Heart left ventricle (tissue), 16 donors: ENCODE results near the gene GNG10. TPM values are rescaled to one million over a fixed set of nuclear protein-coding genes. Genes with fewer than 3 reads are reported as not detected.

ENCODE experiments used
- ATAC-seq, 4 donors: fragments of 200-7000 bp; cut with Tn5 transposase; one replicate each; pipeline ENCODE4 v1.9.1; 2020 to 2022; ENCODE audit warnings: moderate library complexity in 4 of 4, mild to moderate bottlenecking in 3 of 4, moderate number of reproducible peaks in 1 of 4
- DNase-seq, 5 donors: peaks; one replicate each; pipeline ENCODE4 v3.0.0-alpha.2; 2020
- H3K27ac ChIP-seq, 12 donors: fragments of 200-600 bp; sonication (generic) in 4 of 12; one replicate each; pipeline versions ENCODE4 v1.5.0 to v1.8.0; 2016 to 2022; ENCODE audit warnings: mild to moderate bottlenecking in 2 of 12
- H3K27me3 ChIP-seq, 9 donors: fragments of 200-600 bp; sonication (generic) in 2 of 9; one replicate each; pipeline versions ENCODE4 v1.5.1 to v1.8.0; 2016 to 2022; ENCODE audit warnings: mild to moderate bottlenecking in 3 of 9
- H3K36me3 ChIP-seq, 9 donors: fragments of 200-600 bp; sonication (generic) in 2 of 9; one replicate each; pipeline versions ENCODE4 v1.5.0 to v1.8.0; 2018 to 2022; ENCODE audit warnings: mild to moderate bottlenecking in 2 of 9
- H3K4me1 ChIP-seq, 12 donors: fragments of 200-600 bp; sonication (generic) in 4 of 12; one replicate each; pipeline versions ENCODE4 v1.5.0 to v1.8.0; 2016 to 2022; ENCODE audit warnings: mild to moderate bottlenecking in 3 of 12
- H3K4me3 ChIP-seq, 12 donors: fragments of 200-600 bp; sonication (generic) in 4 of 12; one replicate each; pipeline versions ENCODE4 v1.5.0 to v1.8.0; 2017 to 2022; ENCODE audit warnings: mild to moderate bottlenecking in 9 of 12, moderate library complexity in 4 of 12
- H3K9me3 ChIP-seq, 12 donors: fragments of 200-600 bp; sonication (generic) in 4 of 12; one replicate each; pipeline versions ENCODE4 v1.5.0 to v1.8.0; 2016 to 2022; ENCODE audit warnings: mild to moderate bottlenecking in 1 of 12
- CTCF ChIP-seq, 12 donors: fragments of 200-600 bp; sonication (generic) in 4 of 12; IDR thresholded peaks; one replicate each; pipeline versions ENCODE4 v1.5.0 to v1.8.0; 2018 to 2022; ENCODE audit warnings: antibody characterized with exemption in 12 of 12, mild to moderate bottlenecking in 5 of 12
- POLR2A ChIP-seq, 2 donors: fragments of 450-650 bp; IDR thresholded peaks; one replicate each; pipeline ENCODE4 v1.6.1; 2017; ENCODE audit warnings: antibody characterized with exemption in 2 of 2, mild to moderate bottlenecking in 2 of 2, moderate library complexity in 2 of 2
- WGBS, 4 donors: extraction: QIAGEN DNeasy Blood & Tissue Kit in 2 of 4; methylation state at CpG; one replicate each; pipeline versions ENCODE4 v1.1.5 to v1.1.7; 2013 to 2018; 5-methylcytosine and 5-hydroxymethylcytosine counted together
- intact Hi-C, 10 donors: fragments of 100-400 bp; cut with DNase I; formaldehyde crosslinking; loops; one replicate each; pipeline versions ENCODE4 v1.11.1 to v1.14.2; 2022
- polyA plus RNA-seq, 2 donors: library from polyadenylated mRNA; stranded (reverse); fragments of 200-250 nt; gene quantifications; one replicate each; pipeline ENCODE4 v1.2.3, GENCODE V29; 2013
- total RNA-seq, 9 donors: library from RNA; depleted of rRNA in 2 of 9; stranded (reverse); fragments of >200 nt in 2 of 9; fragmentation: NEBNext Ultra II Directional in 3 of 9; extraction: Animal tissue kit (Norgen Biotek cat#: 25700) in 3 of 9; gene quantifications; one replicate each; pipeline versions ENCODE4 v1.1.0 to v1.2.4, GENCODE V29; 2016 to 2023
- donor health status: ischemic (EF 13 %, LVEDD 7.1; RV severe dilation, severe dysfunction).
- donor health status: healthy with polysubstance abuse.
- donor health status: DM: no; HTN: yes; CAD: no.
- donor health status: DM: no; HTN: no; CAD: no.
- donor health status: ischemic (EF 25% LVEDD 6.9; RV normal size, moderate dysfunction).
- donor health status: ischemic (EF 25% LVEDD 5.7; RV mildly dilated, moderate dysfunction).
- donor health status: healthy.
- donor health status: DM: yes; HTN: yes; CAD: no.
- donor health status: ischemic (EF 35%, LVEDD 5.7; RV mildly dilated, moderate dysfunction).
- donor health status: nonischemic (EF 11% LVEDD 7.7; RV severe dilation, severe dysfunction).
- donor health status: DM: yes; HTN: yes; CAD: no.
- donor health status: PGD.
- donor health status: ischemic (EF 29% LVEDD 5.4; RV normal size, mild dysfunction).
- donor health status: nonischemic (EF 23%, LVEDD 6.1; RV moderate dilation, normal function).

The GNG10 gene
- total and polyA plus RNA-seq, 11 donors = 23.9 to 51.5 (median 31.3) TPM

GRCh38 chr9:111678293-111678692 is 16.9 kb downstream of the GNG10 start:
- Histone ChIP-seq H3K27ac (no peak overlapping the region), H3K36me3 (peaks cover 0 to 35% (median 10%) of the 10 kb centered on the region in 9 donors), H3K27me3 (no peaks in the 10 kb centered on the region), H3K9me3 (no peaks in the 10 kb centered on the region), H3K4me1 (no peaks in the 10 kb centered on the region), H3K4me3 (no peak overlapping the region)
- WGBS, 4 donors = 96 to 98% (median 97%) methylated on average over 5 of the region's 5 CpGs
- DNase-seq (no peak), ATAC-seq (no peak)
- intact Hi-C loops = no loop called here
- TF ChIP-seq CTCF (IDR thresholded peaks at IDR 0.05) (no peak), POLR2A (IDR thresholded peaks at IDR 0.05) (no peak)

GRCh38 chr9:111679199-111679598 is 17.8 kb downstream of the GNG10 start:
- Histone ChIP-seq H3K4me1 (peaks cover 0 to 6% (median 0%) of the 10 kb centered on the region in 12 donors), H3K36me3 (peaks cover 0 to 35% (median 10%) of the 10 kb centered on the region in 9 donors)

GRCh38 chr9:111683392-111683791 is 22.0 kb downstream of the GNG10 start:
- Histone ChIP-seq H3K27ac (peak overlapping the region in 1 of 12 donors; percentile 46), H3K9me3 (no peaks in the 10 kb centered on the region), H3K27me3 (no peaks in the 10 kb centered on the region), H3K4me1 (peaks cover 0 to 6% (median 0%) of the 10 kb centered on the region in 12 donors), H3K36me3 (peaks cover 0 to 20% (median 3%) of the 10 kb centered on the region in 9 donors), H3K4me3 (no peak overlapping the region)
- 70 to 98% (median 86%) methylated on average over 1 of the region's 1 CpG for WGBS, 4 donors
- DNase-seq (no peak), ATAC-seq (peak in 1 of 4 donors; percentile 44)
- TF ChIP-seq POLR2A (IDR thresholded peaks at IDR 0.05) = no peak
- TF ChIP-seq CTCF (IDR thresholded peaks at IDR 0.05) = no peak
- intact Hi-C loops = no loop called here

More at GRCh38 chr9:111679199-111679598, 17.8 kb downstream of the GNG10 start:
- Histone ChIP-seq H3K27ac (no peak overlapping the region), H3K9me3 (no peaks in the 10 kb centered on the region), H3K27me3 (no peaks in the 10 kb centered on the region), H3K4me3 (no peak overlapping the region)
- no peak for TF ChIP-seq CTCF (IDR thresholded peaks at IDR 0.05)
- TF ChIP-seq POLR2A (IDR thresholded peaks at IDR 0.05) = no peak
- intact Hi-C loops = no loop called here
- no peak for DNase-seq
- ATAC-seq = no peak
- 93 to 97% (median 96%) methylated on average over 6 of the region's 6 CpGs for WGBS, 4 donors

- no peak for ATAC-seq
- no peaks in the 10 kb centered on the region for H3K36me3 ChIP-seq
- H3K27me3 ChIP-seq = no peaks in the 10 kb centered on the region
- intact Hi-C loops = loop anchor here in 3 of 10 donors (5.0 to 10.0 kb wide), 3 partner anchors 57 to 97 kb away; partner anchors contain the start of genes PTGR1 (in 2 of the 3) and DNAJC25 (in 1 of the 3)
- H3K4me1 ChIP-seq = peaks cover 0 to 4% (median 0%) of the 10 kb centered on the region in 12 donors
- TF ChIP-seq POLR2A (IDR thresholded peaks at IDR 0.05) (no peak), CTCF (IDR thresholded peaks at IDR 0.05) (peak in 7 of 12 donors; percentile 14 to 50 (median 32))
- 50 to 60% (median 58%) methylated on average over 5 of the region's 5 CpGs for WGBS, 4 donors
- no peaks in the 10 kb centered on the region for H3K9me3 ChIP-seq
- DNase-seq = no peak
- H3K27ac ChIP-seq = no peak overlapping the region
- no peak overlapping the region for H3K4me3 ChIP-seq
These were observed 30.4 kb downstream of the GNG10 start for GRCh38 chr9:111691672-111692329.
